Progenitor cell of endocrine pancreas (in vitro differentiated cells): ENCODE results near the gene GLRX3. TPM values are rescaled to one million over a fixed set of nuclear protein-coding genes. Genes with fewer than 3 reads are reported as not detected.

Experiments used
- DNase-seq: peaks from one replicate; pipeline ENCODE4 v3.0.0; 2021; ENCODE audit warnings: low spot score; ENCODE audit not compliant: unreplicated experiment
- H3K27ac Mint-ChIP-seq: 2 replicates; pipeline ENCODE4 v1.8.0; 2021; ENCODE audit warnings: mild to moderate bottlenecking, moderate library complexity, mixed read lengths
- H3K27me3 Mint-ChIP-seq: 2 replicates; pipeline ENCODE4 v1.8.0; 2021; ENCODE audit warnings: mixed read lengths
- H3K36me3 Mint-ChIP-seq: 2 replicates; pipeline ENCODE4 v1.8.0; 2022; ENCODE audit warnings: mixed read lengths; ENCODE audit not compliant: insufficient read depth
- H3K4me1 Mint-ChIP-seq: 2 replicates; pipeline ENCODE4 v1.8.0; 2021; ENCODE audit warnings: low read depth, mixed read lengths
- H3K4me3 Mint-ChIP-seq: 2 replicates; pipeline ENCODE4 v1.8.0; 2021; ENCODE audit warnings: low read depth, mild to moderate bottlenecking, moderate library complexity, mixed read lengths
- H3K9me3 Mint-ChIP-seq: 2 replicates; pipeline ENCODE4 v1.8.0; 2021; ENCODE audit warnings: low read depth, mixed read lengths
- total RNA-seq: library from RNA; stranded (reverse); gene quantifications from 2 replicates; pipeline ENCODE4 v1.2.1, GENCODE V29; 2021
- TF ChIP-seq, protein P1 (sequence below): fragments of 200-600 bp; sonication (generic); IDR thresholded peaks from one replicate; pipeline ENCODE4 v1.5.0; 2021; ENCODE audit warnings: antibody characterized with exemption, mild to moderate bottlenecking; ENCODE audit not compliant: unreplicated experiment

GLRX3 gene
- total RNA-seq, 1 donor from 2014 or later: 80.8 TPM

DNA sequence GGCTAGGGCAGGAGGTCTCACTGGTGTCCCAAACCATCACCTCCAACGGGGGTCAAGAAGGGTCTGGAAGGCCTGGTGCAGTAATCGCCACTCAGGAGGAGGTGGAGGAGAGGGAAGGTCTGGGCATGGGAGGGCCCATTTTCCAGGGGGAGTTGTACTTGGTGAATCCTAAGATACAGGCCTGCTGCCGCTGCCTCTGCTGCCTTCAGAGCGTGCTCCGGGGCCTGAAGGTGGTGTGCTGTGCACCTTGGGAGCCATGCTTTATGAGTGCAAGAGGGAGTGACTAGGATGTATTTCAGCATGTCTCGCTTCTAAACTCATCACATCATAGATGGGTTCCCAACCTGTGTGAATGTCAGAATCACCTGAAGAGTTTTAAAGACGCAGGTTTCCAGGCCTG lies 78.2 kb downstream of the GLRX3 start:
- H3K27ac Mint-ChIP-seq: no peak overlapping the region

DNA sequence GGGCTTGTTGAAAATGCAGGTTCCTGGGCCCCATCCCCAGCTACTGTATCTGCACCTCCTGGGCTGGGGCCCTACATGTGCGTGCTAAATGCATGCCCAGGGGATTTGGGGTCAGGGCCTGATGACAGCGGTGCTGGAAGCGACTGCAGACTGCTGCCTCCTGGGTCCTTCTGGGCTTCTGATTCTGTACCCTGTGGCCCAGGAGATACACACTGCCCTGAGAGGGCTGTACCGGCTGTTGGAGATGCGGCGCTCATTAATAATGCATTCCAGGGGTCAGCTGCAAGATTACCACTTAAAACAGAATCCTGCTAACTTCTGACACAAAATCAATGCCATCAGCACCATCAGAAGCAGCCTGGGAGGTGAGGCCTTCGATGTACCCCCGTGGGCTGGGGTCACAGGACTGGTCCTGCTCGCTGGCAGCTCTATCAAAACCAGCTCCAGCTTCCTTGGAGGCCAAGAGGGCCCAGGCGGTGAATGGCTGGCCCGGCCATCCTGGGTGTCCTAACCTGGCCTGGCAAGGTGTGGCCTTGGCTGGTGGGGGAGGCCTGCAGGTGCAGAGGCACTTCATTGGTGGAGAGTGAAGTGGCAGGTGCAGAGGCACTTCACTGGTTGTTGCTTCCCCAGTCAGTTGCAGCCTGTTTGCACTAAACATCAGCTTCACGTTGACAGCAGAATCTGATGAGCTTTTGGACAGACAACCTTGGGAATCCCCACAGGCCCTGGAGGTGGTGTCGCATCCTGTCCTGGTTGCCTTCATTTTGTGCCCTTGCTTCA lies 79.2 kb downstream of the GLRX3 start:
- no peak overlapping the region for H3K4me3 Mint-ChIP-seq
- TF ChIP-seq, protein P1, sequence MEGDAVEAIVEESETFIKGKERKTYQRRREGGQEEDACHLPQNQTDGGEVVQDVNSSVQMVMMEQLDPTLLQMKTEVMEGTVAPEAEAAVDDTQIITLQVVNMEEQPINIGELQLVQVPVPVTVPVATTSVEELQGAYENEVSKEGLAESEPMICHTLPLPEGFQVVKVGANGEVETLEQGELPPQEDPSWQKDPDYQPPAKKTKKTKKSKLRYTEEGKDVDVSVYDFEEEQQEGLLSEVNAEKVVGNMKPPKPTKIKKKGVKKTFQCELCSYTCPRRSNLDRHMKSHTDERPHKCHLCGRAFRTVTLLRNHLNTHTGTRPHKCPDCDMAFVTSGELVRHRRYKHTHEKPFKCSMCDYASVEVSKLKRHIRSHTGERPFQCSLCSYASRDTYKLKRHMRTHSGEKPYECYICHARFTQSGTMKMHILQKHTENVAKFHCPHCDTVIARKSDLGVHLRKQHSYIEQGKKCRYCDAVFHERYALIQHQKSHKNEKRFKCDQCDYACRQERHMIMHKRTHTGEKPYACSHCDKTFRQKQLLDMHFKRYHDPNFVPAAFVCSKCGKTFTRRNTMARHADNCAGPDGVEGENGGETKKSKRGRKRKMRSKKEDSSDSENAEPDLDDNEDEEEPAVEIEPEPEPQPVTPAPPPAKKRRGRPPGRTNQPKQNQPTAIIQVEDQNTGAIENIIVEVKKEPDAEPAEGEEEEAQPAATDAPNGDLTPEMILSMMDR: no peak
- peaks cover 3% of the 10 kb centered on the region for H3K36me3 Mint-ChIP-seq
- H3K9me3 Mint-ChIP-seq: no peaks in the 10 kb centered on the region
- no peaks in the 10 kb centered on the region for H3K27me3 Mint-ChIP-seq
- DNase-seq: no peak
- H3K4me1 Mint-ChIP-seq: peaks cover 2% of the 10 kb centered on the region
- H3K27ac Mint-ChIP-seq: no peak overlapping the region

More for the DNA sequence above, 78.2 kb downstream of the GLRX3 start:
- Mint-ChIP-seq H3K9me3 (no peaks in the 10 kb centered on the region), H3K4me3 (no peak overlapping the region), H3K27me3 (no peaks in the 10 kb centered on the region), H3K36me3 (peaks cover 3% of the 10 kb centered on the region), H3K4me1 (peaks cover 2% of the 10 kb centered on the region)
- TF ChIP-seq, protein P1: no peak
- no peak for DNase-seq

DNA sequence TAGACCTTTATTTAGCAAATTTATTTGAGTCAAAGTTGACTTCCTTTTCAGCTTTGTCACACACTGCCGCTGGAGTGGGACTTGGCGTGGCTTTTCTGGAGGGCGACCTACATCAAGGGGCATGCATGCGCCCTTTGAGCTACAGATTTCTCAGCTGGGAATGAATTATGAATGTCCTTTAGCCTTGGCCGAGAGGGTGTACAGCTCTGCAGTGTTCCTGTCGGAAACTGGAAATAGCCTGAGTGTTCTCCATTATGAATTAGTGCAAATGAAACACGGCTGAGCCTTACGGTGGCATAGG lies 79.7 kb downstream of the GLRX3 start:
- H3K9me3 Mint-ChIP-seq: no peaks in the 10 kb centered on the region
- peaks cover 3% of the 10 kb centered on the region for H3K36me3 Mint-ChIP-seq
- H3K27ac Mint-ChIP-seq: no peak overlapping the region
- H3K4me3 Mint-ChIP-seq: no peak overlapping the region
- H3K4me1 Mint-ChIP-seq: peaks cover 2% of the 10 kb centered on the region
- no peak for DNase-seq
- TF ChIP-seq, protein P1: no peak
- no peaks in the 10 kb centered on the region for H3K27me3 Mint-ChIP-seq

DNA sequence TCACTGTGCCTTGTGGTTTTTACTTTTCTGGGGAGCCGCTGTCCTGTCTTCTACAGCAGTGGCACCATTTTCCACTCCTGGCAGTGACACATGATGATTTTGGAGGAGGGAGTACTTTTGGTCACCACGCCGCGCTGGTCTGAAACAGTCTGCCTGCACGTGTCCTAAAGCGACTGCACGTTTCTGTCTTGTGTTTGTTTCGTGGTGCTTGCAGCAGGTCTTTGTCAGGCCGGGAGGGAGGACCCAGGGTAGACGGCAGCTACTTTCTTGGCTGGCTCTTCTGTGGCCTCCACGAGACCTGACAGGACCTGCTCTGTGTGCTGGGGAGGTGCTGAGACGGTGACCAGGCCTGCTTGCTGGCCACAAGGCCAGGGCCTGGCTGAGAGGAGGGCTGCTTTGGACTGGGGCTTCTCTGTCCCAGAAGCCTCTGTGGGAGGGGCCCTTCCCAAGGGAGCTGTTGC lies 82.0 kb downstream of the GLRX3 start:
- TF ChIP-seq, protein P1: no peak
- Mint-ChIP-seq H3K36me3 (peaks cover 3% of the 10 kb centered on the region), H3K4me1 (no peaks in the 10 kb centered on the region), H3K4me3 (no peak overlapping the region), H3K9me3 (no peaks in the 10 kb centered on the region), H3K27ac (no peak overlapping the region), H3K27me3 (no peaks in the 10 kb centered on the region)
- no peak for DNase-seq

DNA sequence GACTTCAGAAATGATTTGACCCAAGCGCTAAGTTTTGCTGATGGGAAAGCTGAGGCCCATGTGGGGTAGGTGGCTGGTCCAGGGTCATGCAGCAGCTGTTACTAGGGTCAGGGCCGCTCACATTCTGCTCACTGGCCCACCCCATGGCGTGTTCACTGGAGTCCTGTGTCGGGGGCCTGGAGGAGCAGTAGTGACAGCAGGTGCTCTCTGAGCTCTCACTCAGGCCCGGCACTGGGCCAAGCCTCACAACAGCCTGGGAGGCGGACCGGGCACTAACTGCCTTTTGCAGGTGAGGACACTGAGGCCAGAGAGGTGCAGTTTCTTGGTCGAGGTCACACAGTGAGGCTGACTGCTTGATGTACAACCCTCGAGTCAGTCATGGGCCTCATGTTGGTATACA lies 82.7 kb downstream of the GLRX3 start:
- Mint-ChIP-seq H3K36me3 (peaks cover 3% of the 10 kb centered on the region), H3K4me1 (no peaks in the 10 kb centered on the region), H3K27ac (no peak overlapping the region), H3K4me3 (no peak overlapping the region), H3K27me3 (no peaks in the 10 kb centered on the region), H3K9me3 (no peaks in the 10 kb centered on the region)
- DNase-seq: no peak
- TF ChIP-seq, protein P1: no peak
